ENCODE results near the gene ACTL6A. TPM values are rescaled to one million over a fixed set of nuclear protein-coding genes. Genes with fewer than 3 reads are reported as not detected.
A peak's percentile ranks its signal among the peaks of the same experiment; 100 is the strongest.

The ACTL6A gene
- total RNA-seq, 4 donors from 2014 or later, result 27.4 to 34.5 (median 34.1) TPM

GRCh38 chr3:179603321-179603720 lies 40.6 kb downstream of the ACTL6A start:
- intact Hi-C loops (cut with DNase I), result no loop called here
- no peak for DNase-seq (ENCODE audit: extremely low spot score)
- peak overlapping the region in 3 of 4 donors; percentile 77 to 92 (median 81) for H3K4me3 ChIP-seq
- WGBS, result 75% methylated on average over 4 of the region's 4 CpGs
- H3K9me3 ChIP-seq, result no peaks in the 10 kb centered on the region
- H3K27ac ChIP-seq (replicated peaks in 1 of 4), result no peak overlapping the region
- H3K27me3 ChIP-seq, result no peaks in the 10 kb centered on the region
- H3K4me1 ChIP-seq, result peaks cover 20 to 50% (median 39%) of the 10 kb centered on the region in 4 donors
- TF ChIP-seq POLR2A (IDR thresholded peaks at IDR 0.05; ENCODE audit: low read depth), result no peak
- no peak for TF ChIP-seq EP300 (IDR thresholded peaks at IDR 0.05)
- no peak for TF ChIP-seq CTCF (IDR thresholded peaks at IDR 0.05)
- no peak for TF ChIP-seq POLR2AphosphoS5 (IDR thresholded peaks at IDR 0.05)
- H3K36me3 ChIP-seq, result peaks cover 14 to 52% (median 41%) of the 10 kb centered on the region in 4 donors

DNA sequence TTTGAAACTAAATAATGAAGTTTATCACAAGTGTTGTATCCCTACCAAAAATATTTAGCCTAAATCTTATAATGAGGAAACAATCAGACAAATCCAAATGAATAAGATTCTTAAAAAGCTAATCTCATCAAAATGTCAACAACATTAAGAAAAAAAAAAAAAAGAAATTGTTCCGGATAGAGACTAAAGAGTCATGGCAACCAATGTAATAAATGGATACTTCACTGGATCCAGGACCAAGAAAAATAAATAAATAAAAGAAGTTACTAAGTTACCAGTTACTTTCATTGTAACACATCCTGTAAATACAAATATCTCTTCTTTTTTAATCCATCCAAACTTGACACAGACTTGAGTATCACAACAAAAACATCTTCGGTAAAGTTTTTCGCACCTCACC lies 41.1 kb downstream of the ACTL6A start:
- Histone ChIP-seq H3K27ac (replicated peaks in 1 of 4) (peak overlapping the region; percentile 89 to 93 (median 92)), H3K27me3 (no peaks in the 10 kb centered on the region), H3K36me3 (peaks cover 14 to 52% (median 36%) of the 10 kb centered on the region in 4 donors), H3K4me3 (peak overlapping the region; percentile 71 to 92 (median 79)), H3K9me3 (no peaks in the 10 kb centered on the region), H3K4me1 (peaks cover 20 to 55% (median 44%) of the 10 kb centered on the region in 4 donors)
- 4% methylated on average over 3 of the region's 3 CpGs for WGBS
- no peak for DNase-seq (ENCODE audit: extremely low spot score)
- intact Hi-C loops (cut with DNase I), result no loop called here
- TF ChIP-seq POLR2A (IDR thresholded peaks at IDR 0.05; ENCODE audit: low read depth) (no peak), POLR2AphosphoS5 (IDR thresholded peaks at IDR 0.05) (no peak), CTCF (IDR thresholded peaks at IDR 0.05) (no peak), EP300 (IDR thresholded peaks at IDR 0.05) (no peak)

- peaks cover 20 to 62% (median 51%) of the 10 kb centered on the region in 4 donors for H3K4me1 ChIP-seq
- 2% methylated on average over 28 of the region's 45 CpGs for WGBS
- peak; percentile 98 for DNase-seq (ENCODE audit: extremely low spot score)
- H3K9me3 ChIP-seq, result no peaks in the 10 kb centered on the region
- peaks cover 14 to 47% (median 31%) of the 10 kb centered on the region in 4 donors for H3K36me3 ChIP-seq
- H3K27ac ChIP-seq (replicated peaks in 1 of 4), result peak within 1 kb of the TSS; percentile 89 to 93 (median 92)
- peak within 1 kb of the TSS; percentile 71 to 92 (median 79) for H3K4me3 ChIP-seq
- H3K27me3 ChIP-seq, result no peaks in the 10 kb centered on the region
- intact Hi-C loops (cut with DNase I), result loop anchor here (5.0 kb wide), 1 partner anchor 48 kb away; the partner anchor contains the start of gene USP13
- no peak for TF ChIP-seq CTCF (IDR thresholded peaks at IDR 0.05)
- TF ChIP-seq POLR2A (IDR thresholded peaks at IDR 0.05; ENCODE audit: low read depth), result peak; percentile 51
- peak; percentile 95 to 97 for TF ChIP-seq POLR2AphosphoS5 (IDR thresholded peaks at IDR 0.05)
Measured at GRCh38 chr3:179604321-179605078, 41.8 kb downstream of the ACTL6A start, which contains the start of the genes MRPL47 and NDUFB5. MRPL47 (minus strand) TSS chr3:179604638; CDS start chr3:179604624, 14 bp downstream. NDUFB5 (plus strand) TSS chr3:179604794; CDS start chr3:179604816, 22 bp downstream.

- H3K27me3 ChIP-seq, result no peaks in the 10 kb centered on the region
- no peak overlapping the region for H3K4me3 ChIP-seq
- H3K9me3 ChIP-seq, result no peaks in the 10 kb centered on the region
- DNase-seq (ENCODE audit: extremely low spot score), result no peak
- 92% methylated on average over 4 of the region's 4 CpGs for WGBS
- peaks cover 20 to 59% (median 52%) of the 10 kb centered on the region in 4 donors for H3K4me1 ChIP-seq
- no peak overlapping the region for H3K27ac ChIP-seq (replicated peaks in 1 of 4)
- H3K36me3 ChIP-seq, result peaks cover 0 to 33% (median 15%) of the 10 kb centered on the region in 4 donors
- intact Hi-C loops (cut with DNase I), result loop anchor here (5.0 kb wide), 1 partner anchor 46 kb away; the partner anchor contains the start of gene USP13
- TF ChIP-seq POLR2AphosphoS5 (IDR thresholded peaks at IDR 0.05), result no peak
- no peak for TF ChIP-seq EP300 (IDR thresholded peaks at IDR 0.05)
- TF ChIP-seq POLR2A (IDR thresholded peaks at IDR 0.05; ENCODE audit: low read depth), result no peak
- TF ChIP-seq CTCF (IDR thresholded peaks at IDR 0.05), result no peak
Measured at GRCh38 chr3:179606534-179607085, 43.9 kb downstream of the ACTL6A start.

All from esophagus muscularis mucosa (tissue), 4 donors.